A549 (cell line): Measurements from ENCODE around the gene CPTP. TPM values are rescaled to one million over a fixed set of nuclear protein-coding genes. Genes with fewer than 3 reads are reported as not detected.
A peak's percentile ranks its signal among the peaks of the same experiment; 100 is the strongest.

Experiments used
- ATAC-seq, 2 experiments: fragments of 200-7000 bp in 1 of 2; fragments of >200 bp in 1 of 2; cut with Nextera tagmentation in 1 of 2; cut with Tn5 transposase in 1 of 2; 3 replicates each; pipeline versions ENCODE4 v1.8.0 to v1.9.1; 2018 to 2020; ENCODE audit warnings: mild to moderate bottlenecking in 1 of 2, moderate library complexity in 1 of 2
- CTCF ChIA-PET: fragments of 300-600 bp; sonication (Branson Sonifier 250); formaldehyde crosslinking; extraction: SDS; loops from one replicate; lab custom pipeline; 2021; ENCODE audit warnings: antibody characterized with exemption, inconsistent platforms; lab: Yijun Ruan, JAX
- POLR2A ChIA-PET: fragments of 350-600 bp; formaldehyde crosslinking; extraction: SDS; loops from one replicate; lab custom pipeline; 2021; ENCODE audit warnings: antibody characterized with exemption, inconsistent platforms; lab: Yijun Ruan, JAX
- DNase-seq, 2 experiments: peaks; one replicate each; pipeline versions ENCODE4 v3.0.0 to v3.0.0-alpha.2; 2011 to 2016; ENCODE audit warnings: low read depth in 1 of 2, low spot score in 1 of 2
- FAIRE-seq: peaks from 2 replicates; lab custom pipeline; 2011; peaks lifted over from hg19 to GRCh38; lab: Jason Lieb, UNC
- H3K27ac ChIP-seq, 2 experiments: fragments of >200 bp; sonication (Bioruptor Twin); formaldehyde crosslinking; 3 replicates each; pipeline ENCODE4 v1.5.1; 2016 to 2017
- H3K4me1 ChIP-seq: fragments of >200 bp; sonication (Bioruptor Twin); formaldehyde crosslinking; 3 replicates; pipeline ENCODE4 v1.6.1; 2016
- H3K4me2 ChIP-seq: fragments of >200 bp; sonication (Bioruptor Twin); formaldehyde crosslinking; 3 replicates; pipeline ENCODE4 v1.6.1; 2016
- H3K4me3 ChIP-seq: fragments of >200 bp; sonication (Bioruptor Twin); formaldehyde crosslinking; 3 replicates; pipeline ENCODE4 v1.5.1; 2016
- H3K9me3 ChIP-seq: fragments of >200 bp; sonication (Bioruptor Twin); formaldehyde crosslinking; 3 replicates; pipeline ENCODE4 v1.6.1; 2016
- BHLHE40 ChIP-seq: IDR thresholded peaks from 2 replicates; pipeline ENCODE4 v1.6.1; 2012; ENCODE audit warnings: low read depth, low read length, inconsistent platforms
- CEBPB ChIP-seq, 2 experiments: fragments of >200 bp in 1 of 2; sonication (Bioruptor Twin) in 1 of 2; formaldehyde crosslinking in 1 of 2; IDR thresholded peaks; 2 replicates each; pipeline ENCODE4 v1.6.1; 2012 to 2016
- CHD4 ChIP-seq: fragments of 200-600 bp; sonication (generic); IDR thresholded peaks from 2 replicates; pipeline ENCODE4 v1.6.1; 2016; ENCODE audit warnings: antibody characterized with exemption, mild to moderate bottlenecking, borderline replicate concordance
- EP300 ChIP-seq, 2 experiments: fragments of >200 bp; sonication (Bioruptor Twin); formaldehyde crosslinking; IDR thresholded peaks; 2 replicates in 1 of 2; 3 replicates in 1 of 2; pipeline ENCODE4 v1.6.1; 2016 to 2017
- FOSB ChIP-seq: fragments of 250-450 bp; sonication (Bioruptor Pico); IDR thresholded peaks from 2 replicates; pipeline ENCODE4 v1.5.0; 2020; ENCODE audit warnings: mild to moderate bottlenecking, moderate library complexity
- GATA3 ChIP-seq: IDR thresholded peaks from 2 replicates; pipeline ENCODE4 v1.6.1; 2012; ENCODE audit warnings: borderline replicate concordance
- HDAC2 ChIP-seq: fragments of 200-600 bp; sonication (generic); IDR thresholded peaks from 2 replicates; pipeline ENCODE4 v1.6.1; 2016
- HEYL ChIP-seq: fragments of 250-450 bp; sonication (Bioruptor Pico); IDR thresholded peaks from 2 replicates; pipeline ENCODE4 v1.8.0; 2021; ENCODE audit warnings: mild to moderate bottlenecking, moderate library complexity
- HOXB13 ChIP-seq: fragments of 250-450 bp; sonication (Bioruptor Pico); IDR thresholded peaks from 2 replicates; pipeline ENCODE4 v1.5.0; 2020; ENCODE audit warnings: low read depth, mild to moderate bottlenecking, moderate library complexity
- JUN ChIP-seq, 2 experiments: fragments of >200 bp; sonication (Bioruptor Twin); formaldehyde crosslinking; IDR thresholded peaks; 2 replicates in 1 of 2; 3 replicates in 1 of 2; pipeline ENCODE4 v1.6.1; 2016 to 2017
- JUNB ChIP-seq: fragments of >200 bp; sonication (Bioruptor Twin); formaldehyde crosslinking; IDR thresholded peaks from 2 replicates; pipeline ENCODE4 v1.6.1; 2016
- KDM1A ChIP-seq: fragments of 200-600 bp; sonication (generic); IDR thresholded peaks from 2 replicates; pipeline ENCODE4 v1.6.1; 2016; ENCODE audit warnings: low read depth, mild to moderate bottlenecking
- MAFK ChIP-seq: fragments of 450-650 bp; IDR thresholded peaks from 2 replicates; pipeline ENCODE4 v1.6.1; 2014; ENCODE audit not compliant: partially characterized antibody
- NPAS2 ChIP-seq: fragments of 250-450 bp; sonication (Bioruptor Pico); IDR thresholded peaks from 2 replicates; pipeline ENCODE4 v1.8.0; 2022; ENCODE audit warnings: mild to moderate bottlenecking, moderate library complexity, borderline replicate concordance
- PHF8 ChIP-seq: fragments of 200-600 bp; sonication (generic); IDR thresholded peaks from 2 replicates; pipeline ENCODE4 v1.6.1; 2016; ENCODE audit warnings: low read depth, mild to moderate bottlenecking, antibody characterized with exemption, moderate library complexity, borderline replicate concordance
- RFX5 ChIP-seq: fragments of 450-650 bp; IDR thresholded peaks from 2 replicates; pipeline ENCODE4 v1.7.1; 2014; ENCODE audit warnings: antibody characterized with exemption, mild to moderate bottlenecking, moderate library complexity
- SMC3 ChIP-seq: fragments of >200 bp; sonication (Bioruptor Twin); formaldehyde crosslinking; IDR thresholded peaks from 3 replicates; pipeline ENCODE4 v1.6.1; 2018; ENCODE audit warnings: inconsistent platforms
- SREBF2 ChIP-seq: fragments of 450-650 bp; IDR thresholded peaks from 2 replicates; pipeline ENCODE4 v1.6.1; 2014; ENCODE audit warnings: mild to moderate bottlenecking, moderate library complexity
- WGBS: methylation state at CpG from one replicate; pipeline ENCODE4 v1.1.6; 2017; ENCODE audit errors: missing lambda C conversion rate; 5-methylcytosine and 5-hydroxymethylcytosine counted together
- polyA plus RNA-seq, 4 experiments: library from polyadenylated mRNA; depleted of rRNA in 3 of 4; stranded (reverse); fragments of >200 nt; fragmentation: RNase III in 1 of 4; extraction: RNeasy Plus Mini Kit Qiagen cat#74134 plus additional on column Dnase treatment in 1 of 4; gene quantifications; 2 replicates in 3 of 4; 3 replicates in 1 of 4; pipeline ENCODE4 v1.2.3, GENCODE V29; 2011 to 2017
- TF ChIP-seq, protein P1 (sequence below): fragments of 150-350 bp; IDR thresholded peaks from 2 replicates; pipeline ENCODE4 v1.6.1; 2014; ENCODE audit warnings: low read depth, mild to moderate bottlenecking, low read length
- TF ChIP-seq, protein P2 (sequence below): fragments of 250-450 bp; sonication (Bioruptor Pico); IDR thresholded peaks from 2 replicates; pipeline ENCODE4 v1.5.0; 2021; ENCODE audit warnings: mild to moderate bottlenecking, moderate library complexity, borderline replicate concordance
- TF ChIP-seq, protein P3 (sequence below): IDR thresholded peaks from 2 replicates; pipeline ENCODE4 v1.6.1; 2012
- TF ChIP-seq, protein P4 (sequence below): IDR thresholded peaks from 2 replicates; pipeline ENCODE4 v1.6.1; 2012
- TF ChIP-seq, protein P5 (sequence below): fragments of >200 bp; sonication (Bioruptor Twin); formaldehyde crosslinking; IDR thresholded peaks from 2 replicates; pipeline ENCODE4 v1.6.1; 2016
- TF ChIP-seq, protein P6 (sequence below): IDR thresholded peaks from 2 replicates; pipeline ENCODE4 v1.6.1; 2012; ENCODE audit warnings: low read depth, borderline replicate concordance
- TF ChIP-seq, protein P7 (sequence below): fragments of 200-600 bp; sonication (generic); IDR thresholded peaks from 2 replicates; pipeline ENCODE4 v1.6.1; 2016; ENCODE audit warnings: antibody characterized with exemption, mild to moderate bottlenecking, moderate library complexity

Gene CPTP
- polyA plus RNA-seq, 2 of the 4 experiments (the other 2 are of a cell fraction) = 4.3 to 11.9 TPM

DNA sequence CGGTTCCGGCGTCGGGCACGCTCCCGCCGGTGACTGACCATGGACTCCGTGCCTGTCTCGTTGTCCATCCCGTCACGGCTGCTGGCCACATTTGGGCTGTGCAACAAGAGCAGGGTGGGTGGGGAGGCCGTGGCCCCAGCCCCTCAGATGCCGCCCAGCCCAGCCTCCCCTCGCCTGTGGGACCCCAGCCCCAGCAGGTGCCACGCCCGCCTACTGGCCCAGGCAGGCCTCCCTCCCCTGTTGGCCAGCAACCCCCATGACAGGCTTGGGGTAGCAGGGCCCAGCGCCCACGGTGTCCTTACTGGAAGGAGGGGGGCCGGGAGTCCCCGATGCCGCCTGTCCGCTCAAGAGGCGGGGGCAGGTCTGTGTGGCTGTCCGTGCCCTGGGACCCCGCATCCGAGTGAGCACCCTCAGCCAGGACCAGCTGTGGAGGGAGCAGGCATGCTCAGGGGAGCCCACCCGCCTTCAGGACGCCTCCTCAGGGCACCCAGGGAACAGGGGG, 17.5 kb downstream of the CPTP start:
- WGBS = 89% methylated on average over 13 of the region's 28 CpGs
- Histone ChIP-seq H3K4me1 (peaks cover 41% of the 10 kb centered on the region), H3K4me3 (no peak overlapping the region), H3K4me2 (no peak overlapping the region), H3K27ac (no peak overlapping the region), H3K9me3 (no peaks in the 10 kb centered on the region)
- ChIA-PET POLR2A (no interaction called here), CTCF (interaction anchor here (7.2 kb wide), 1 partner anchor 28 kb away, joined by 73 read pairs; no protein-coding TSS in a partner anchor)
- TF ChIP-seq SMC3 (no peak), KDM1A (no peak), SREBF2 (no peak), BHLHE40 (no peak), EP300 (IDR thresholded peaks at IDR 0.05) (no peak), PHF8 (no peak), RFX5 (no peak), FOSB (CRISPR knock-in tag) (no peak), HOXB13 (CRISPR knock-in tag) (no peak), MAFK (no peak), HDAC2 (no peak), CHD4 (no peak)
- TF ChIP-seq, protein P1, sequence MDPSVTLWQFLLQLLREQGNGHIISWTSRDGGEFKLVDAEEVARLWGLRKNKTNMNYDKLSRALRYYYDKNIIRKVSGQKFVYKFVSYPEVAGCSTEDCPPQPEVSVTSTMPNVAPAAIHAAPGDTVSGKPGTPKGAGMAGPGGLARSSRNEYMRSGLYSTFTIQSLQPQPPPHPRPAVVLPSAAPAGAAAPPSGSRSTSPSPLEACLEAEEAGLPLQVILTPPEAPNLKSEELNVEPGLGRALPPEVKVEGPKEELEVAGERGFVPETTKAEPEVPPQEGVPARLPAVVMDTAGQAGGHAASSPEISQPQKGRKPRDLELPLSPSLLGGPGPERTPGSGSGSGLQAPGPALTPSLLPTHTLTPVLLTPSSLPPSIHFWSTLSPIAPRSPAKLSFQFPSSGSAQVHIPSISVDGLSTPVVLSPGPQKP = no peak
- TF ChIP-seq, protein P2, sequence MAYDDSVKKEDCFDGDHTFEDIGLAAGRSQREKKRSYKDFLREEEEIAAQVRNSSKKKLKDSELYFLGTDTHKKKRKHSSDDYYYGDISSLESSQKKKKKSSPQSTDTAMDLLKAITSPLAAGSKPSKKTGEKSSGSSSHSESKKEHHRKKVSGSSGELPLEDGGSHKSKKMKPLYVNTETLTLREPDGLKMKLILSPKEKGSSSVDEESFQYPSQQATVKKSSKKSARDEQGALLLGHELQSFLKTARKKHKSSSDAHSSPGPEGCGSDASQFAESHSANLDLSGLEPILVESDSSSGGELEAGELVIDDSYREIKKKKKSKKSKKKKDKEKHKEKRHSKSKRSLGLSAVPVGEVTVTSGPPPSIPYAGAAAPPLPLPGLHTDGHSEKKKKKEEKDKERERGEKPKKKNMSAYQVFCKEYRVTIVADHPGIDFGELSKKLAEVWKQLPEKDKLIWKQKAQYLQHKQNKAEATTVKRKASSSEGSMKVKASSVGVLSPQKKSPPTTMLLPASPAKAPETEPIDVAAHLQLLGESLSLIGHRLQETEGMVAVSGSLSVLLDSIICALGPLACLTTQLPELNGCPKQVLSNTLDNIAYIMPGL = no peak
- TF ChIP-seq, protein P3, sequence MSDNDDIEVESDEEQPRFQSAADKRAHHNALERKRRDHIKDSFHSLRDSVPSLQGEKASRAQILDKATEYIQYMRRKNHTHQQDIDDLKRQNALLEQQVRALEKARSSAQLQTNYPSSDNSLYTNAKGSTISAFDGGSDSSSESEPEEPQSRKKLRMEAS = no peak
- TF ChIP-seq, protein P4, sequence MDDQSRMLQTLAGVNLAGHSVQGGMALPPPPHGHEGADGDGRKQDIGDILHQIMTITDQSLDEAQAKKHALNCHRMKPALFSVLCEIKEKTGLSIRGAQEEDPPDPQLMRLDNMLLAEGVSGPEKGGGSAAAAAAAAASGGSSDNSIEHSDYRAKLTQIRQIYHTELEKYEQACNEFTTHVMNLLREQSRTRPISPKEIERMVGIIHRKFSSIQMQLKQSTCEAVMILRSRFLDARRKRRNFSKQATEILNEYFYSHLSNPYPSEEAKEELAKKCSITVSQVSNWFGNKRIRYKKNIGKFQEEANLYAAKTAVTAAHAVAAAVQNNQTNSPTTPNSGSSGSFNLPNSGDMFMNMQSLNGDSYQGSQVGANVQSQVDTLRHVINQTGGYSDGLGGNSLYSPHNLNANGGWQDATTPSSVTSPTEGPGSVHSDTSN = no peak
- TF ChIP-seq, protein P5, sequence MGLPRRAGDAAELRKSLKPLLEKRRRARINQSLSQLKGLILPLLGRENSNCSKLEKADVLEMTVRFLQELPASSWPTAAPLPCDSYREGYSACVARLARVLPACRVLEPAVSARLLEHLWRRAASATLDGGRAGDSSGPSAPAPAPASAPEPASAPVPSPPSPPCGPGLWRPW = no peak
- TF ChIP-seq, protein P6, sequence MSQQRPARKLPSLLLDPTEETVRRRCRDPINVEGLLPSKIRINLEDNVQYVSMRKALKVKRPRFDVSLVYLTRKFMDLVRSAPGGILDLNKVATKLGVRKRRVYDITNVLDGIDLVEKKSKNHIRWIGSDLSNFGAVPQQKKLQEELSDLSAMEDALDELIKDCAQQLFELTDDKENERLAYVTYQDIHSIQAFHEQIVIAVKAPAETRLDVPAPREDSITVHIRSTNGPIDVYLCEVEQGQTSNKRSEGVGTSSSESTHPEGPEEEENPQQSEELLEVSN = no peak
- FAIRE-seq = no peak
- DNase-seq = no peak
- ATAC-seq = no peak

DNA sequence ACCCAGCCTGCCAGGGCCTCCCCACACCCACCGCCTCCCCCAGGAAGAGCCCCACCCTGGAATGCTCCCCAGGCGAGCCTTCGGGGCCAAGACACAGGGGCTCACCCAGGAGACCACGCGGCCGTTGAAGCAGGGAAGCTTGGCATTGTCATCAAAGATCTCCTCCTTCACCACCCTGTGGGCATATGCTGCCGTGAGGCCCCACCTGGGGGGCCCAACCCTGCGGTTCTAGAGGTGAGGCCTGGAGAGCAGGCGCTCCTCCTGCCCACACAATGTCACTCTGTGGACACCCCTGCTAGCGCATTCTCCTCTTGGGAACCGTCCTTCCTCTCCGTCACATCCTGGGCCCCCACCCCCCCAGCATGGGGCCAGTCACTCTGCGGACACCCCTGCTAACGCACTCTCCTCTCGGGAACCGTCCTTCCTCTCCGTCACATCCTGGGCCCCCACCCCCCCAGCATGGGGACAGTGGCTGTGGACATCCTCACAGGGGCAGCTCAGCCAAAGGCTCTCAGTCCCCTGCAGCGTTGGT, 18.0 kb downstream of the CPTP start:
- 93% methylated on average over 6 of the region's 18 CpGs for WGBS
- POLR2A ChIA-PET = no interaction called here

More for the DNA sequence above, 18.0 kb downstream of the CPTP start:
- CTCF ChIA-PET = interaction anchor here (2.9 to 7.2 kb wide), 3 partner anchors 10 to 27 kb away, joined by 8 to 73 read pairs (median 12); partner anchors contain the start of gene TAS1R3
- Histone ChIP-seq H3K4me3 (no peak overlapping the region), H3K27ac (peak overlapping the region in 1 of 2 experiments; percentile 100; a peak in 2 of 6 replicates), H3K9me3 (no peaks in the 10 kb centered on the region), H3K4me1 (peaks cover 45% of the 10 kb centered on the region), H3K4me2 (no peak overlapping the region)
- TF ChIP-seq, protein P7, sequence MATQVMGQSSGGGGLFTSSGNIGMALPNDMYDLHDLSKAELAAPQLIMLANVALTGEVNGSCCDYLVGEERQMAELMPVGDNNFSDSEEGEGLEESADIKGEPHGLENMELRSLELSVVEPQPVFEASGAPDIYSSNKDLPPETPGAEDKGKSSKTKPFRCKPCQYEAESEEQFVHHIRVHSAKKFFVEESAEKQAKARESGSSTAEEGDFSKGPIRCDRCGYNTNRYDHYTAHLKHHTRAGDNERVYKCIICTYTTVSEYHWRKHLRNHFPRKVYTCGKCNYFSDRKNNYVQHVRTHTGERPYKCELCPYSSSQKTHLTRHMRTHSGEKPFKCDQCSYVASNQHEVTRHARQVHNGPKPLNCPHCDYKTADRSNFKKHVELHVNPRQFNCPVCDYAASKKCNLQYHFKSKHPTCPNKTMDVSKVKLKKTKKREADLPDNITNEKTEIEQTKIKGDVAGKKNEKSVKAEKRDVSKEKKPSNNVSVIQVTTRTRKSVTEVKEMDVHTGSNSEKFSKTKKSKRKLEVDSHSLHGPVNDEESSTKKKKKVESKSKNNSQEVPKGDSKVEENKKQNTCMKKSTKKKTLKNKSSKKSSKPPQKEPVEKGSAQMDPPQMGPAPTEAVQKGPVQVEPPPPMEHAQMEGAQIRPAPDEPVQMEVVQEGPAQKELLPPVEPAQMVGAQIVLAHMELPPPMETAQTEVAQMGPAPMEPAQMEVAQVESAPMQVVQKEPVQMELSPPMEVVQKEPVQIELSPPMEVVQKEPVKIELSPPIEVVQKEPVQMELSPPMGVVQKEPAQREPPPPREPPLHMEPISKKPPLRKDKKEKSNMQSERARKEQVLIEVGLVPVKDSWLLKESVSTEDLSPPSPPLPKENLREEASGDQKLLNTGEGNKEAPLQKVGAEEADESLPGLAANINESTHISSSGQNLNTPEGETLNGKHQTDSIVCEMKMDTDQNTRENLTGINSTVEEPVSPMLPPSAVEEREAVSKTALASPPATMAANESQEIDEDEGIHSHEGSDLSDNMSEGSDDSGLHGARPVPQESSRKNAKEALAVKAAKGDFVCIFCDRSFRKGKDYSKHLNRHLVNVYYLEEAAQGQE = no peak
- TF ChIP-seq JUN (IDR thresholded peaks at IDR 0.05) (no peak), NPAS2 (CRISPR knock-in tag) (no peak), GATA3 (no peak), JUNB (no peak), SREBF2 (no peak), EP300 (IDR thresholded peaks at IDR 0.05) (no peak), CEBPB (IDR thresholded peaks at IDR 0.05) (no peak), HEYL (no peak), PHF8 (no peak)
- TF ChIP-seq, protein P3 = no peak
- TF ChIP-seq, protein P6 = no peak
- no peak for DNase-seq
- no peak for ATAC-seq
- FAIRE-seq = no peak
